LNCAP (cell line): Measurements from ENCODE around the gene FSHR.

Source experiments
- CTCF ChIP-seq: fragments of 450-650 bp; IDR thresholded peaks from 2 replicates; pipeline ENCODE4 v1.5.1; 2017; ENCODE audit warnings: mild to moderate bottlenecking

The FSHR gene

GRCh38 chr2:49003201-49003600 lies 151.1 kb downstream of the FSHR start:
- no peak for TF ChIP-seq CTCF

GRCh38 chr2:49002750-49003149 lies 151.6 kb downstream of the FSHR start:
- no peak for TF ChIP-seq CTCF

GRCh38 chr2:49000695-49001094 lies 153.6 kb downstream of the FSHR start:
- no peak for TF ChIP-seq CTCF

- no peak for TF ChIP-seq CTCF
Measured at GRCh38 chr2:48998449-48998848, 155.9 kb downstream of the FSHR start.

- TF ChIP-seq CTCF, result no peak
Measured at GRCh38 chr2:48993576-48993975, 160.7 kb downstream of the FSHR start.

GRCh38 chr2:48991415-48992131 lies 162.7 kb downstream of the FSHR start:
- TF ChIP-seq CTCF, result no peak

GRCh38 chr2:48984922-48985321 lies 169.4 kb downstream of the FSHR start:
- TF ChIP-seq CTCF, result no peak

- no peak for TF ChIP-seq CTCF
Measured at GRCh38 chr2:48983551-48983950, 170.8 kb downstream of the FSHR start.
